Measurements from ENCODE around the gene VIM. TPM values are rescaled to one million over a fixed set of nuclear protein-coding genes. Genes with fewer than 3 reads are reported as not detected.

Gene VIM
- total RNA-seq, 6 donors from 2014 or later, result 999 to 2,711 (median 1,731) TPM

GRCh38 chr10:17210361-17210760 lies 17.7 kb upstream of the VIM start:
- 64 to 84% methylated on average over 3 of the region's 3 CpGs for WGBS, 2 donors

GRCh38 chr10:17212802-17213221 lies 15.2 kb upstream of the VIM start:
- Histone ChIP-seq H3K4me1 (peaks cover 16 to 28% (median 25%) of the 10 kb centered on the region in 4 donors), H3K9me3 (no peaks in the 10 kb centered on the region), H3K27ac (peak overlapping the region in 1 of 4 donors; percentile 68), H3K27me3 (no peaks in the 10 kb centered on the region), H3K36me3 (no peaks in the 10 kb centered on the region), H3K4me3 (peak overlapping the region in 1 of 4 donors; percentile 1)
- no peak for TF ChIP-seq CTCF (IDR thresholded peaks at IDR 0.05)
- TF ChIP-seq EP300 (IDR thresholded peaks at IDR 0.05), result no peak
- TF ChIP-seq POLR2A (IDR thresholded peaks at IDR 0.05), result no peak
- TF ChIP-seq POLR2AphosphoS5 (IDR thresholded peaks at IDR 0.05), result no peak
- DNase-seq, result no peak
- peak in 1 of 2 donors; percentile 25 for ATAC-seq (ENCODE audit: low FRiP score in 2 of 2)

More at GRCh38 chr10:17210361-17210760, 17.7 kb upstream of the VIM start:
- Histone ChIP-seq H3K9me3 (no peaks in the 10 kb centered on the region), H3K27me3 (no peaks in the 10 kb centered on the region), H3K27ac (no peak overlapping the region), H3K4me1 (peaks cover 2 to 13% (median 6%) of the 10 kb centered on the region in 4 donors), H3K36me3 (no peaks in the 10 kb centered on the region), H3K4me3 (no peak overlapping the region)
- ATAC-seq (ENCODE audit: low FRiP score in 2 of 2) (no peak), DNase-seq (no peak)
- TF ChIP-seq POLR2A (IDR thresholded peaks at IDR 0.05), result no peak

GRCh38 chr10:17213646-17214349 lies 14.2 kb upstream of the VIM start:
- no peaks in the 10 kb centered on the region for H3K9me3 ChIP-seq
- TF ChIP-seq POLR2A (IDR thresholded peaks at IDR 0.05) (no peak), POLR2AphosphoS5 (IDR thresholded peaks at IDR 0.05) (no peak), EP300 (IDR thresholded peaks at IDR 0.05) (no peak), CTCF (IDR thresholded peaks at IDR 0.05) (no peak)
- no peak for DNase-seq
- no peak overlapping the region for H3K27ac ChIP-seq
- peaks cover 16 to 28% (median 25%) of the 10 kb centered on the region in 4 donors for H3K4me1 ChIP-seq
- no peak overlapping the region for H3K4me3 ChIP-seq
- ATAC-seq (ENCODE audit: low FRiP score in 2 of 2), result no peak
- H3K27me3 ChIP-seq, result no peaks in the 10 kb centered on the region
- 84 to 90% methylated on average over 2 of the region's 2 CpGs for WGBS, 2 donors
- H3K36me3 ChIP-seq, result no peaks in the 10 kb centered on the region

- no peaks in the 10 kb centered on the region for H3K9me3 ChIP-seq
- 72 to 86% methylated on average over 2 of the region's 2 CpGs for WGBS, 2 donors
- no peak overlapping the region for H3K4me3 ChIP-seq
- ATAC-seq (ENCODE audit: low FRiP score in 2 of 2) (no peak), DNase-seq (no peak)
- TF ChIP-seq POLR2AphosphoS5 (IDR thresholded peaks at IDR 0.05) (no peak), EP300 (IDR thresholded peaks at IDR 0.05) (no peak), CTCF (IDR thresholded peaks at IDR 0.05) (no peak)
- peaks cover 16 to 28% (median 25%) of the 10 kb centered on the region in 4 donors for H3K4me1 ChIP-seq
- no peaks in the 10 kb centered on the region for H3K27me3 ChIP-seq
- H3K36me3 ChIP-seq, result no peaks in the 10 kb centered on the region
- H3K27ac ChIP-seq, result peak overlapping the region; percentile 70 to 86 (median 78)
Observed at GRCh38 chr10:17214526-17214925, 13.5 kb upstream of the VIM start.

- Histone ChIP-seq H3K27ac (peak overlapping the region; percentile 70 to 86 (median 78)), H3K4me3 (no peak overlapping the region), H3K4me1 (peaks cover 16 to 28% (median 25%) of the 10 kb centered on the region in 4 donors), H3K36me3 (no peaks in the 10 kb centered on the region), H3K9me3 (no peaks in the 10 kb centered on the region), H3K27me3 (no peaks in the 10 kb centered on the region)
- no peak for TF ChIP-seq POLR2AphosphoS5 (IDR thresholded peaks at IDR 0.05)
- TF ChIP-seq POLR2A (IDR thresholded peaks at IDR 0.05), result no peak
- TF ChIP-seq EP300 (IDR thresholded peaks at IDR 0.05), result no peak
- TF ChIP-seq CTCF (IDR thresholded peaks at IDR 0.05), result no peak
- DNase-seq (no peak), ATAC-seq (ENCODE audit: low FRiP score in 2 of 2) (peak in 1 of 2 donors; percentile 63)
- 76 to 78% methylated on average over 9 of the region's 9 CpGs for WGBS, 2 donors
Observed at GRCh38 chr10:17214971-17215781, 12.9 kb upstream of the VIM start.

Measured in upper lobe of left lung (tissue), 6 donors.